Activated T-helper 2 cell treated with anti-CD3 and anti-CD28 coated beads, Interferon-gamma antibody, Interleukin-2, Interleukin-4, amounts not matched to agents 10 μg/mL and 5 μg/mL and 100 μg/mL, durations not matched to agents 14 hours and 24 hours and 36 hours (primary cell): ENCODE data around the gene TRIM72. TPM values are rescaled to one million over a fixed set of nuclear protein-coding genes. Genes with fewer than 3 reads are reported as not detected.
A peak's percentile ranks its signal among the peaks of the same experiment; 100 is the strongest.
"Not testable (repeated sequence)": the region's sequence is repeated elsewhere in the genome, so short reads cannot be mapped to it uniquely, and the experiment has no call there.

Source experiments
- DNase-seq: peaks from one replicate; pipeline ENCODE4 v3.0.0; 2021; ENCODE audit warnings: low spot score
- H3K27ac Mint-ChIP-seq: one replicate; pipeline ENCODE4 v1.8.0; 2021; ENCODE audit warnings: mixed read lengths
- H3K27me3 Mint-ChIP-seq: one replicate; pipeline ENCODE4 v1.8.0; 2021; ENCODE audit warnings: low read depth, mixed read lengths
- H3K36me3 Mint-ChIP-seq: one replicate; pipeline ENCODE4 v1.8.0; 2021; ENCODE audit warnings: low read depth, mixed read lengths
- H3K4me1 Mint-ChIP-seq: one replicate; pipeline ENCODE4 v1.8.0; 2021; ENCODE audit warnings: low read depth, mixed read lengths
- H3K4me3 Mint-ChIP-seq: one replicate; pipeline ENCODE4 v1.8.0; 2021; ENCODE audit warnings: low read depth, mild to moderate bottlenecking, moderate library complexity, mixed read lengths
- H3K9me3 Mint-ChIP-seq: one replicate; pipeline ENCODE4 v1.8.0; 2021; ENCODE audit warnings: mixed read lengths
- intact Hi-C: fragments of 100-400 bp; cut with micrococcal nuclease; formaldehyde crosslinking; loops from one replicate; pipeline ENCODE4 v1.15.1; 2023
- total RNA-seq: library from RNA; stranded (reverse); gene quantifications from 2 replicates; pipeline ENCODE4 v1.2.3, GENCODE V29; 2022

The TRIM72 gene
- total RNA-seq, 1 donor from 2014 or later = not detected

- no peak overlapping the region for H3K4me3 Mint-ChIP-seq
- DNase-seq = no peak
- no peaks in the 10 kb centered on the region for H3K9me3 Mint-ChIP-seq
- no peaks in the 10 kb centered on the region for H3K36me3 Mint-ChIP-seq
- no peak overlapping the region for H3K27ac Mint-ChIP-seq
- intact Hi-C loops = no loop called here
- no peaks in the 10 kb centered on the region for H3K4me1 Mint-ChIP-seq
- H3K27me3 Mint-ChIP-seq = no peaks in the 10 kb centered on the region
Observed at GRCh38 chr16:31228206-31228605, 14.3 kb downstream of the TRIM72 start.

- Mint-ChIP-seq H3K27ac (no peak overlapping the region), H3K4me3 (no peak overlapping the region), H3K27me3 (no peaks in the 10 kb centered on the region), H3K36me3 (no peaks in the 10 kb centered on the region), H3K9me3 (peaks cover 5% of the 10 kb centered on the region), H3K4me1 (peaks cover 3% of the 10 kb centered on the region)
- DNase-seq = no peak
- intact Hi-C loops = no loop called here
Observed at GRCh38 chr16:31229501-31229900, 15.6 kb downstream of the TRIM72 start.

- H3K36me3 Mint-ChIP-seq = no peaks in the 10 kb centered on the region
- no peak for DNase-seq
- no peak overlapping the region for H3K4me3 Mint-ChIP-seq
- H3K27ac Mint-ChIP-seq = no peak overlapping the region
- peaks cover 6% of the 10 kb centered on the region for H3K4me1 Mint-ChIP-seq
- H3K27me3 Mint-ChIP-seq = no peaks in the 10 kb centered on the region
- intact Hi-C loops = no loop called here
- H3K9me3 Mint-ChIP-seq = peaks cover 5% of the 10 kb centered on the region
Observed at GRCh38 chr16:31238041-31238440, 24.1 kb downstream of the TRIM72 start.

GRCh38 chr16:31242206-31242605, 28.3 kb downstream of the TRIM72 start:
- H3K4me3 Mint-ChIP-seq = no peak overlapping the region
- no peak for DNase-seq
- H3K27me3 Mint-ChIP-seq = peaks cover 1% of the 10 kb centered on the region
- no peak overlapping the region for H3K27ac Mint-ChIP-seq
- no peaks in the 10 kb centered on the region for H3K36me3 Mint-ChIP-seq
- intact Hi-C loops = no loop called here
- peaks cover 3% of the 10 kb centered on the region for H3K4me1 Mint-ChIP-seq
- H3K9me3 Mint-ChIP-seq = no peaks in the 10 kb centered on the region

- intact Hi-C loops = no loop called here
- Mint-ChIP-seq H3K27ac (no peak overlapping the region), H3K9me3 (no peaks in the 10 kb centered on the region), H3K27me3 (peaks cover 2% of the 10 kb centered on the region), H3K4me3 (no peak overlapping the region), H3K4me1 (no peaks in the 10 kb centered on the region), H3K36me3 (no peaks in the 10 kb centered on the region)
- no peak for DNase-seq
Observed at GRCh38 chr16:31243734-31244670, 30.1 kb downstream of the TRIM72 start.

- intact Hi-C loops, H3K27ac Mint-ChIP-seq, H3K36me3 Mint-ChIP-seq, DNase-seq, H3K9me3 Mint-ChIP-seq, H3K4me3 Mint-ChIP-seq, H3K4me1 Mint-ChIP-seq, H3K27me3 Mint-ChIP-seq: not testable (repeated sequence)
Observed at GRCh38 chr16:31245598-31245997, 31.7 kb downstream of the TRIM72 start.

GRCh38 chr16:31246296-31246695, 32.4 kb downstream of the TRIM72 start:
- H3K4me1 Mint-ChIP-seq = peaks cover 14% of the 10 kb centered on the region
- H3K9me3 Mint-ChIP-seq = no peaks in the 10 kb centered on the region
- peaks cover 2% of the 10 kb centered on the region for H3K27me3 Mint-ChIP-seq
- no peak overlapping the region for H3K27ac Mint-ChIP-seq
- no peak overlapping the region for H3K4me3 Mint-ChIP-seq
- intact Hi-C loops = no loop called here
- H3K36me3 Mint-ChIP-seq = no peaks in the 10 kb centered on the region
- no peak for DNase-seq

- DNase-seq = no peak
- no peaks in the 10 kb centered on the region for H3K9me3 Mint-ChIP-seq
- H3K27ac Mint-ChIP-seq = no peak overlapping the region
- peaks cover 29% of the 10 kb centered on the region for H3K4me1 Mint-ChIP-seq
- H3K27me3 Mint-ChIP-seq = peaks cover 2% of the 10 kb centered on the region
- H3K36me3 Mint-ChIP-seq = no peaks in the 10 kb centered on the region
- intact Hi-C loops = no loop called here
- H3K4me3 Mint-ChIP-seq = no peak overlapping the region
Observed at GRCh38 chr16:31248344-31248743, 34.4 kb downstream of the TRIM72 start.

GRCh38 chr16:31250782-31251384, 37.0 kb downstream of the TRIM72 start:
- H3K27ac Mint-ChIP-seq = peak overlapping the region; percentile 46
- H3K36me3 Mint-ChIP-seq = no peaks in the 10 kb centered on the region
- no peak for DNase-seq
- no peaks in the 10 kb centered on the region for H3K9me3 Mint-ChIP-seq
- intact Hi-C loops = loop anchor here (5.0 kb wide), 1 partner anchor 101 kb away; no protein-coding TSS in a partner anchor
- H3K4me3 Mint-ChIP-seq = no peak overlapping the region
- H3K27me3 Mint-ChIP-seq = peaks cover 2% of the 10 kb centered on the region
- peaks cover 42% of the 10 kb centered on the region for H3K4me1 Mint-ChIP-seq

- Mint-ChIP-seq H3K4me1 (peaks cover 42% of the 10 kb centered on the region), H3K27ac (peak overlapping the region; percentile 46), H3K27me3 (peaks cover 2% of the 10 kb centered on the region), H3K9me3 (no peaks in the 10 kb centered on the region), H3K4me3 (no peak overlapping the region), H3K36me3 (no peaks in the 10 kb centered on the region)
- intact Hi-C loops = loop anchor here (5.0 kb wide), 1 partner anchor 101 kb away; no protein-coding TSS in a partner anchor
- DNase-seq = no peak
Observed at GRCh38 chr16:31251435-31251834, 37.5 kb downstream of the TRIM72 start.

GRCh38 chr16:31253642-31254045, 39.7 kb downstream of the TRIM72 start:
- peak overlapping the region; percentile 93 for H3K27ac Mint-ChIP-seq
- intact Hi-C loops = loop anchor here (1.0 to 5.0 kb wide), 2 partner anchors 52 to 99 kb away; no protein-coding TSS in a partner anchor
- H3K36me3 Mint-ChIP-seq = no peaks in the 10 kb centered on the region
- H3K4me1 Mint-ChIP-seq = peaks cover 42% of the 10 kb centered on the region
- peak overlapping the region; percentile 72 for H3K4me3 Mint-ChIP-seq
- no peaks in the 10 kb centered on the region for H3K9me3 Mint-ChIP-seq
- H3K27me3 Mint-ChIP-seq = no peaks in the 10 kb centered on the region
- DNase-seq = peak; percentile 34

- Mint-ChIP-seq H3K27me3 (no peaks in the 10 kb centered on the region), H3K36me3 (no peaks in the 10 kb centered on the region), H3K4me1 (peaks cover 39% of the 10 kb centered on the region), H3K4me3 (no peak overlapping the region), H3K27ac (no peak overlapping the region), H3K9me3 (no peaks in the 10 kb centered on the region)
- intact Hi-C loops = no loop called here
- no peak for DNase-seq
Observed at GRCh38 chr16:31256466-31256865, 42.5 kb downstream of the TRIM72 start.

- Mint-ChIP-seq H3K4me1 (peaks cover 29% of the 10 kb centered on the region), H3K36me3 (no peaks in the 10 kb centered on the region), H3K4me3 (no peak overlapping the region), H3K27me3 (no peaks in the 10 kb centered on the region), H3K27ac (no peak overlapping the region), H3K9me3 (no peaks in the 10 kb centered on the region)
- intact Hi-C loops = no loop called here
- no peak for DNase-seq
Observed at GRCh38 chr16:31258366-31258765, 44.4 kb downstream of the TRIM72 start.
